IPS-NIHi7 (cell line): ENCODE results near the gene SELENBP1.
"Not testable (repeated sequence)": the region's sequence is repeated elsewhere in the genome, so short reads cannot be mapped to it uniquely, and the experiment has no call there.

Experiments used
- DNase-seq: peaks from one replicate; pipeline ENCODE4 v3.0.0; 2012; ENCODE audit warnings: mixed read lengths; ENCODE audit errors: extremely low spot score

The SELENBP1 gene

DNA sequence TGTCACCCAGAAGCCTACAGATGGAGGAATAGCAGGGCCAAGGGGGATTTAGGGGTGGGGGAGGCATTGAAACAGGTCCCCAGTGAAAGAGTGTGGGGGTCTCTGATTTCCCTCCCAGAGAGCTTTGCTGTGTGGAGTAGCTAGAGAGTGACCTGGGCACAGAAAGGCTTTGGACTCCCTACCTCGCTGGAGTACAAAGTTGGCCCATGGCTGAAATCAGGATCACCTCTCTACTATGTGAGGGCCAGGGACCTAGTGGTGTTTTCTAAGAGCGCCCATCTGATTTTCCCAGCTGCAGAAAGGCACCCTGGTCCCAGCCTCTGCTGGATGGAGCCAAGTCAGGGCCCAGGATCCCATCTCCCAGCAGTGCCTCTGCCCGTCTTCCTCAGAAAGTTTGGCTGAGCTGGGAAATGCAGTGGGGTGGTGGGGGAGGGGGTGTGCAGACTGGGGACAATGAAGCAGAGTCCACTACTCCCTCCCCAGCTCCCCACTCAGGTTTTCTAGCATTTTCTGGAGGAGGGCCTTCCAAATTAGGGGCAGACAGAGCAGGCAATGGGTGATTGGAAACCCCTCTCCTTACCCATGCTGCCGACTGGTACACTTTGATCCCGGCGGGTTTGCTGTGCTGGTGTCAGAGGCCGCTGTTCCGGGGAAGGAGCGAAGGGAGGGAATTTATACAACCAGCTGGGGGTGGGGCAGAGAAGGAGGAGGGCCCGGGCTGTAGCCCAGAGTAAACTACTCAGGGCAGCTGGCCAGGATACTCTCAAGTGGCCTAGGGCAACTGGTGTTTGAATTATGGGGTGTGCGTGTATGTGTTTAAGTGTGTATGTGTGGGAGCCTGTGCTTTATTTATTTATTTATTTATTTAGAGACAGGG, at the start of gene SELENBP1:
Gene SELENBP1 (minus strand): TSS at position 648 of the 877 bp plus-strand sequence. CDS start 64 bp downstream, at position 584.
- DNase-seq = peak; percentile 87

DNA sequence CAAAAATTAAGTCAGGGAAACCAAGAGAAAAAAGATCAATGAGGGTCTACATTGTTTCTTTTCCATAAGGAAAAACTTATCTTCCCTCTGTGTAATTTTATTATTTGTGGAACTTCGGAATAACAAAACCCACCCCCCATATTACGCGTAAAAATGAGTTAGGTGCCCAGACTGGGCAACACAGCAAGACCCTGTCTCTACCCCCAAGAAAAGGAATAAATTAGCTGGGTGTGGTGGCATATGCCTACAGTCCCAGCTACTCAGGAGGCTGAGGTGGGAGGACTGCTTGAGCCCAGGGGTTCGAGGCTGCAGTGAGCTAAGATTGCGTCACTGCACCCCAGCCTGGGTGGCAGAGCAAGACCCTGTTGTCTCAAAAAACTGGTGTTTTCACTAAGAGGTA, 47.3 kb upstream of the SELENBP1 start:
- DNase-seq = no peak

DNA sequence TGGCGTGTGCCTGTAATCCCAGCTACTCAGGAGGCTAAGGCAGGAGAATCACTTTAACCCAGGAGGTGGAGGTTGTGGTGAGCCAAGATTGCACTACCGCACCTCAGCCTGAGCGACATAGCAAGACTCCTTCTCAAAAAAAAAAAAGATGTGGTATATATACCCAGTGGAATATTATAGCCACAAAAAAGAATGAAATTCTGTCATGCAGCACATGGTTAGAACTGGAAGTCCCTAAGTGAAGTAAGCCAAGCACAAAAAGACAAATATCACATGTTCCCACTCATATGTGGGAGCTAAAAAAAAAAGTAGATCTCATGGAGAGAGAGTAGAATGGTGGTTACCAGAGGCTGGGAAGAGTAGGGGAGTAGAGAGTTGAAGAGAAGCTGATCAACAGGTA, 45.6 kb upstream of the SELENBP1 start:
- DNase-seq = no peak

DNA sequence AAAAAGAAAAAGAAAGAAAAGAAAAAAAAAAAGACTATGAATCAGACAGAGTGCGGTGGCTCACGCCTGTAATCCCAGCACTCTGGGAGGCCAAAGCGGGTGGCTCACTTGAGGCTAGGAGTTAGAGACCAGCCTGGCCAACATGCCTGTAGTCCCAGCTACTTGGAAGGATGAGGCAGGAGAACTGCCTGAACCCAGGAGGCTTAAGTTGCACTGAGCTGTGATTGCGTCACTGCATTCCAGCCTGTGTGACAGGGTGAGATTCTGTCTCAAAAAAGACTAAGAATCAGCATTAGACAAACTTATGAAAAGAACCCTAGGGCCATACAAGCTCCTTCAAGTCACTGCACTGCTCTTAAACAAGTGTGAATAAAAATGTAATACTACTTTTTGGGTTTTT, 43.7 kb upstream of the SELENBP1 start:
- DNase-seq = no peak

GRCh38 chr1:151411884-151412283, 39.4 kb upstream of the SELENBP1 start:
- DNase-seq = no peak

- no peak for DNase-seq
These were observed 36.4 kb upstream of the SELENBP1 start for GRCh38 chr1:151408891-151409290.

GRCh38 chr1:151407304-151407703, 34.8 kb upstream of the SELENBP1 start:
- no peak for DNase-seq

DNA sequence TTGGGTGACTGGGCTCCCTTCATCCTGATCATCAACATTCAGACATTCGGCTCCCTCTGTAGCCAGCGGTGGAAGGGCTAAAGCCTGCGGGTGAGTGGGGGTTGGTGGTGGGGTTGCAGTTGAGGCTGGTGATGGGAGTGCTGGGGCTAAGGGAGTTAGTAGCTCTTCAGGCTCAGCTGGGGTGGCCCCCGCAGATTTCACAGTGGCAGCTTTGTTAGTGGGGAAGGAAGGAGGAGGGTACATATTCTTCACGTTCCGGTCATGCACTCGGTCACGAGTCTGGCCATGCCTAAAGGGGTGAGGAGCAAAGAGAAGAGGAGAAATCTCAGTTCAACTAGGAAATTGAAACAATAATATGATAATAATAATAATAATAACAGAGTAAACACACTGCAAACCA, 33.7 kb upstream of the SELENBP1 start:
- no peak for DNase-seq

DNA sequence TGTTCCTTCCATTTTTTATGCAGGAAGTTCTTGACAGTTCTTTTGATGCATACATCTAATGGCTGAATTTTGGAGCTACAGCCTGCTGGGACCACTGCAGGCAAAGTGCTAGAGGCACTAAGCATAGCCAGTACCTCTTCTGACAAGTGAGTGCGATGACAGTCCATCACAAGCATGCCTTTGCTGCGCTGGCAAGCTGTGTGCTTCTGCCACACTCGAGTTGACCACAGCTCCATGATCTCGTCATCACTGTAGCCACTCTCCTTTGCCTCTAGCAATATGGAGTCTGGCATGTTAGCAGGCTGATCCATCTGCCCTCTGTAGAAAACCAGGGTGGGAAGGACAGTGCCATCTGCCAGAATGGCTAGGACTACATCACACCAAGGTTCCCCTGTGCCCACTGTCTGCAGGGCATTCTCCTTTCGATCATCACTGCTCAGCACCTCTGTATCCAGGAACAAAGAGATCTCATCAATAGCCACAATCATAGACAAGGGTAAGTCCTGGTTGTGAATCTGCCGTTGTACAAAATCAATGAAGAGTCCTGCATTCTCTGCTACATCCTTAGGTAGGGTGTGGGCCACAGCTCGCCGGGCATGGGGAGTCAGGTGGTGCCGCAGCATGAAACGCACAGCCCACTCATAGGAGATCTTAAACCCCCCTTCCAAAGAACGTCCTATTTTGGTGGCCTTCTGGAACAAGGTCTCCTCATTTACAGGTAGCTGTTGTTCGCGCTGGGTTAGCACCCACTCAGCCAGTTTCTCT, 32.9 kb upstream of the SELENBP1 start:
- no peak for DNase-seq

DNA sequence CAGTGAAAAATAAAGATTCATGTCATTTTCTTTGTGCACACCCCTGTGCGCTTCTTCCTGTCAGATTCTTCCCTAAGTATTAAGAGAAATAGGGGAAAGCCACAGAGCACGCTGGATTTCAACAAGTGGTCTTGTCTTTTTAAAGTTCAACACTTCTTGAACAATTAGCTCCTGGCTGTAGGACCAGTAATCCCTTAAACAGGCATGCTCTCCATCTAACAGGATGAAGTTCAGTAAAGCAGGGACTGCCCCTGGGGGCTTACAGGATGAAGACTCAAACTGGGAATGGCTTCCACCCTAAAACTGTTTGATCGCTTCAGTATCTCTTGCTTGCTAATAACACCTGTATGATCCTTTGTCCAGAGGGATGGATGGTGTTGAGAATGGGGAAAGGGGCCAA, 31.1 kb upstream of the SELENBP1 start:
- DNase-seq = no peak

- no peak for DNase-seq
These were observed 30.3 kb upstream of the SELENBP1 start for GRCh38 chr1:151402764-151403163.

- DNase-seq = no peak
These were observed 29.4 kb upstream of the SELENBP1 start for GRCh38 chr1:151401860-151402259.

DNA sequence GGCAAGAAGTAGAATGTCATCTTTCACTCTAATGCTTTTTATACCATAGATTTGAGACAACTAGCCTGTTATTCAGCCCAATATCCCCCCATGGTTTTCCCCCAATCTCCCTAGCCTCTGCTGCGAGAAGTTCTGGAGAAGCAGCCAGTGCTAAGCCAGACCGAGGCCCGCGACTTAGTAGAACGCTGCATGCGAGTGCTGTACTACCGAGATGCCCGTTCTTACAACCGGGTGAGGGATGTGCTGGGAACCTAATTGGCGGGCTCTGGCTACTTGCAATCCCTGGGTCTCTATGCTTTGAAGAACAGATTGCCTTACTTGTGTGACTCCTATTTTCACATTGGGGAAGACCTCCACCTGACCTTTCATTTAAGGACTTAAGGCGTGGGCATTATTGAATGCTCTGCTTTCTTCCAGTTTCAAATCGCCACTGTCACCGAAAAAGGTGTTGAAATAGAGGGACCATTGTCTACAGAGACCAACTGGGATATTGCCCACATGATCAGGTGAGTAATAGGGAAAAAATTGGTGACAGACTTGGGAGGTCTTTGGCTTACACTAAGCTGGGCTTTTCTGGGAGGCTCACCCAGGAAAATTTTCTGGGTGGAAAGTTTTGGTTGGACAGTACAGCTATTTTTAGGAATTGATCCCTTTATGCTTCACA, 28.8 kb upstream of the SELENBP1 start:
- DNase-seq = no peak

- peak; percentile 88 for DNase-seq
These were observed 27.0 kb upstream of the SELENBP1 start, which contains the start of gene PSMB4 for GRCh38 chr1:151399324-151400171. Gene PSMB4, plus strand, starts transcription at chr1:151399573. Its CDS starts 15 bp downstream, at chr1:151399588.

DNA sequence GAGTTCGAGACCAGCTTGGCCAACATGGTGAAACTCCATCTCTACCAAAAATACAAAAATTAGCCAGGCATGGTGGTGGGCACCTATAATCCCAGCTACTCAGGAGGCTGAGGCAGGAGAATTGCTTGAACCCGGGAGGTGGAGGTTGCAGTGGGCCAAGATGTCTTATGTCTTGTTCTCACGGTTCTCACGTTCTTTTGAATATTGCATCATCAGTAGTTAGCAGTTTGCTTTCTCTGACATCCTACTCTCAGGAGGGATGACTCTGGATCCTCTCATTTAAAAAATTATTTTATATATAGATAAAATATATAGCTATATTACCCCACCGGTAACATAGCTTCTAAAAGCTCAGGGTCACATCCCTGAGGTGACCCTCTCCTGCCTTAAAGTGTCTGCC, 23.8 kb upstream of the SELENBP1 start:
- DNase-seq = not testable (repeated sequence)

- no peak for DNase-seq
These were observed 21.1 kb upstream of the SELENBP1 start for GRCh38 chr1:151393583-151393982.

DNA sequence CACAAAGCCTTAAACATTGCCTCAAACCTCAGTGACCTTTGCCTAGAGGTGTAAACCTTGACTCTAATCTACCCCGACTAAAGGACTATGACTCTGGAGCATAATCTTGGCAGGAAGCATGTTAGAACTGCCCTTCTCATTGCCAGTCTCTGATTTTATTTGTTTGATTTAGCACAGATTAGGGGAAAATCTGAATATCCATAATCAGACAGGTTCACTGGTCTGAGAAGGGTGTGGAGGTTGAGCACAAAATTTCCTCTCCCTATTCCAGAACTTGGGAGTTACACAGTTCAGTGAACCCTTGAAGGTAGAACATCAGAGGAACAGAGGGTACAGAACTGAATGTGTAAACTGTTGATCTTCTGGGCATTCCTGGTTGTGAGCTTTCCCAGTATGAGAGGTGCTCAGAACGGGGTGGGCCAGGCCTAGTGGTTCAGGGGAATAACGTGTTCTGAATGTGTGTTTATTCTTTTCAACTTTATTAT, 18.6 kb upstream of the SELENBP1 start:
- no peak for DNase-seq

DNA sequence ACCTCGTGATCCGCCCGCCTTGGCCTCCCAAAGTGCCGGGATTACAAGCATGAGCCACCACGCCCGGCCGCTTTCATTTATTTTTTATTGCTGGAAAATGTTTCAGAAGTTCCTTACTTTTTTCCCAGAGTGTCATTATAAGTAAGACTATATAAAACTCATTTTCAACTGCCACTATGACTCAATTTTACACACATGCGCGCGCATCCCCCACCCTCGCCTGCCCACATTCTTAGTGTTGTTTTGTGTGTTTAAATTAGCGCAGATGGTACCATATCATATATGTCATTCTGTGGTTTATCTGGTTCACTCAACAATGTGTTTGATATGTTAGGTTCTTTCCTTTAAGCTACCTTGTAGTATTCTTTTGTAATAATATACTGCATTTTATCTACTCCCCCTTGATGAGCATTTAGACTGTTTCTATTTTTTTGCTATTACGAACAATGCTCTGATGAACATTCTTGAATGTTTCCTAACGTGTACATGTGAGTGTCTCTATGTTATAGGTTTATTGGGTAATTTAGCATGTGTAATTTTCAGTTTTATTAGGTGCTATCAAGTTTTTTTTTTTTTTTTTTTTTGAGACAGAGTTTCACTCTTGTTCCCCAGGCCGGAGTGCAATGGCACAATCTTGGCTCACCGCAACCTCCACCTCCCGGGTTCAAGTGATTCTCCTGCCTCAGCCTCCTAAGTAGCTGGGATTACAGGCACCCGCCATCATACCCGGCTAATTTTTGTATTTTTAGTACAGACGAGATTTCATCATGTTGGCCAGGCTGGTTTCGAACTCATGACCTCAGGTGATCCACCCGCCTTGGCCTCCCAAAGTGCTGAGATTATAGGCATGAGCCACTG, 17.9 kb upstream of the SELENBP1 start:
- not testable (repeated sequence) for DNase-seq

GRCh38 chr1:151386002-151386401, 13.5 kb upstream of the SELENBP1 start:
- DNase-seq = no peak

GRCh38 chr1:151384584-151384983, 12.1 kb upstream of the SELENBP1 start:
- no peak for DNase-seq
